ENCODE results near the gene BCL2L13.
"Not testable (repeated sequence)": the region's sequence is repeated elsewhere in the genome, so short reads cannot be mapped to it uniquely, and the experiment has no call there.

The BCL2L13 gene

GRCh38 chr22:17637490-17638181 is 921 bp upstream of the BCL2L13 start:
- no peak for DNase-seq

GRCh38 chr22:17638182-17638431 is 450 bp upstream of the BCL2L13 start:
- DNase-seq: no peak

DNA sequence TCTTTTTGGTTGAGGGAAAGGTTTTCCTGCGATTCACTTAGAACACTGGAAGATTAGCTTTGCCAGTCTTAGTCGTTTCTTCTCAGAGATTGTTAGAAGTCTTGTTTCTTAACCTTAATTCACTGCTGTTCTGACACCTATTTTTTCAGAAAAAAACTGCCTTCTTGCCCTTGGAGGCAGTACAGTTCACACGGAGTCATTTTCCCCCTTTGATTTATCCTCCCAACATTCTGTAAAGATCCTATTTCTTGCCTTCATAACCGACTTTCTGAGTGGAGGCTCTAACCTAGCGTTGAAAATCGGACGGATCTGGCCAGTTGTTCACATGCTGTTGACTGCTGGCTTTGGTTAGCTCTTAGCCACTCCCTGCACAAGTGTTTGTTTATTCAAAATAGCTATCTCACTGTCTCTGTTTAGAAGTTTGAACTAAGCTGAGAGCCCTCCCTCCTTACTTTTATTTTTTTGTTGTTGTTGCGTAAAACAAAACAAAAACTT is 737 bp downstream of the BCL2L13 start:
- no peak for DNase-seq

GRCh38 chr22:17641269-17641668 is 2.7 kb downstream of the BCL2L13 start:
- no peak for DNase-seq

DNA sequence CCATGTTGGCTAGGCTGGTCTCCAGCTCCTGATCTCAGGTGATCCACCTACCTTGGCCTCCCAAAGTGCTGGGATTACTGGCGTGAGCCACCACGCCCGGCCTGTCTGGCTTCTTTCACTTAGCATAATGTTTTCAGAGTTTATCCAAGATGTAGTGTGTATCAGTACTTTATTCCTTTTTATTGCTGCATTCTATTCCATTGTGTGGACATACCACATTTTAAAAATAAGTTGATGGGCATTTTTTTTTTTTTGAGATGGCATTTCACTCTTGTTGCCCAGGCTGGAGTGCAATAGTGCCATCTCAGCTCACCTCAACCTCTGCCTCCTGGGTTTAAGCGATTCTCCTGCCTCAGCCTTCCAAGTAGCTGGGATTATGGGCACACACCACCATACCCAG is 3.8 kb downstream of the BCL2L13 start:
- not testable (repeated sequence) for DNase-seq

DNA sequence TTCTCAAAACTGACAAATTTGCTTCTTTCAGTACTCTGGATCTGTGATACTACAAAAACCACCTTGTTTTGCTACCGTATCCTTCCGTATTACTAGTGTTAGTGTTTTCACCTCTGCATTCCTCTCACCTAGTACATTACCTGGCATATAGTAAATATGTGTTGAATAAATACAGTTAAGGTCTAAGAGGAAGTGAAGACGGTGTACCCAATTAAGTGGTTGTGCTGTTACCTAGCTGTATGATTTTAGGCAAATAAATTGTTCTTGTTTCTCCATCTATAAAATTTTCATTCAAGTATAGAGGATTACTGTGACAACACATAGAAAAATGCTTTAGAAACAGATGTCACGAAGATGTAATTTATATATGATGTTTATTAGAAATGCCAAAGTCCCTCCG is 8.9 kb downstream of the BCL2L13 start:
- no peak for DNase-seq

GRCh38 chr22:17647991-17648390 is 9.4 kb downstream of the BCL2L13 start:
- DNase-seq: no peak

DNA sequence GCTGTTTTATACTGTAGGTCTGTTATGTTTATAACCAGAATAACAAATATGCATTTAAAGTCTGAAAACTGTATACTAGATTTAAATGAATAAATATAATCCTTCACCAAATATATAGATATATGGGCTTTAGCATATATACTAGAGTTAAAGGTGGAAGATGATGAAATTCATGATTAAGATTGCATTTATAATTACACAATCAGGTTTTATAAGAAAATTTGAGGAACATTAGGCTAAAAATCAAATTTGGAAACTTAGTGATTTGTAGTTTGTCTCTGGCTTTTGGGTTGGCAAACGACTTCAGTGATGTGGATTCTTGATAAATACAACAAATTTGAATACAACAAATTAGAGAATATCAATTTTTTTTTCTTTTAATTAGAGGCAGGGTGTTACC is 10.0 kb downstream of the BCL2L13 start:
- DNase-seq: no peak

DNA sequence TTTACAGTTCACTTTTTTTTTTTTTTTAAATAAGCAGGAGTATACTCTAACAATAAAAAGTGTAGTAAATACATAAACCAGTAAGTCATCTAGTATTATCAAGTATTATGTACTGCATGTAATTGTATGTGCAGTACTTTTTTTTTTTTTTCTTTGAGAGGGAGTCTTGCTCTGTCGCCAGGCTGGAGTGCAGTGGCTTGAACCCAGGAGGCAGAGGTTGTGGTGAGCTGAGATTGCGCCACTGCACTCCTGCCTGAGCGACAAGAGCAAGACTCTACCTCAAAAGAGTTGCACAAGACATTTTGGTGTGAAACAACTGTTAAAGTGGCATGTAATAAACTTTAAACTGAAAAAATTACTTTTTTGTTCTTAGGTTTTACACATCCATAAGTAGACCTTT is 16.7 kb downstream of the BCL2L13 start:
- no peak for DNase-seq

- DNase-seq: no peak
Measured at GRCh38 chr22:17656870-17657395, 18.4 kb downstream of the BCL2L13 start.

DNA sequence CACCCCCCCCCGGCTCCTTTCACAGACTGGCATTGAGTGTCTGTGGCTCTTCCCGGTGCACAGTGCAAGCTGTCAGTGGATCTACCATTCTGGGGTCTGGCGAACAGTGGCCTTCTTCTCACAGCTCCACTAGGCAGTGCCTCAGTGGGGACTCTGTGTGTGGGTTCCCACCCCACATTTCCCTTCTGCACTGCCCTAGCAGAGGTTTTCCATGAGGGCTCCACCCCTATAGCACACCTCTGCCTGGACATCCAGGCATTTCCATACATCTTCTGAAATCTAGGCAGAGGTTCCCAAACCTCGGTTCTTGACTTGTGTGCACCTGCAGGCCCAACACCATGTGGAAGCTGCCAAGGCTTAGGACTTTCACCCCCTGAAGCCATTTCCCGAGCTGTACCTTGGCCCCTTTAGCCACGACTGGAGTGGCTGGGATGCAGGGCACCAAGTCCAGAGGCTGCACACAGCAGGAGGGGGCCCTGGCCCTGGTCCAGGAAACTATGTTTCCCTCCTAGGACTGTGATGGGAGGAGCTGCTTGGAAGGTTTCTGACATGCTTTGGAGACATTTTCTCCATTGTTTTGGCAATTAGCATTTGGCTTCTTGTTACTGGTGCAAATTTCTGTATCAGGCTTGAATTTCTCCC is 26.0 kb downstream of the BCL2L13 start:
- DNase-seq: no peak

DNA sequence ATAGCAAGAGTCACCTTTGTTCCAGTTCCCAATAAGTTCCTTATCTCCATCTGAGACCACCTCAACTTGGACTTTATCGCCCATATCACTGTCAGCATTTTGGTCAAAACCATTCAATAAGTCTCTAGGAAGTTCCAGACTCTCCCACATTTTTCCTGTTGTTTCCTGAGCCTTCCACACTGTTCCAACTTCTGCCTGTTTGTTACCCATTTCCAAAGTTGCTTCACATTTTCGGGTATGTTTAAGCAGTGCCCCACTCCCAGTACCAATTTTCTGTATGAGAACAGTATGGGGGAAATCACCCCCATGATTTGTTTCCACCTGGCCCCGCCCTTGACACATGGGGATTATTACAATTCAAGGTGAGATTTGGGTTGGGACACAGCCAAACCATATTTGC is 26.7 kb downstream of the BCL2L13 start:
- no peak for DNase-seq

DNA sequence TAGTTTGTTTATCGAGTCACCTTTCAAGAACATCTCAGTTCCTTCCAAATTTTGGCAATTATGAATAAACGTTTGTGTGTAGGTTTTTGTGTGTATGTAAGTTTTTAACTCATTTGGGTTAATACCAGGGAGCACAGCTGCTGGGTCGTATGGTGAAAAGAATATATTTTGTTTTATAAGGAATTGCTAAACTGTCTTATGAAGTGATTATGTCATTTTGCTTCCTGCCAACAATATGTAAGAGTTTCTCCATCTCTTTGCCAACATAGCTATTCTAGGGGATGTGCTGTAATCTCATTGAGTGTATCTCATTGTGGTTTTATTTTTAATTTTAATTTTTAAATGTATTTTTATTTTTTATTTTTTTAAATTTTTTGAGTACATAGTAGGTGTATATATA is 27.3 kb downstream of the BCL2L13 start:
- no peak for DNase-seq

DNA sequence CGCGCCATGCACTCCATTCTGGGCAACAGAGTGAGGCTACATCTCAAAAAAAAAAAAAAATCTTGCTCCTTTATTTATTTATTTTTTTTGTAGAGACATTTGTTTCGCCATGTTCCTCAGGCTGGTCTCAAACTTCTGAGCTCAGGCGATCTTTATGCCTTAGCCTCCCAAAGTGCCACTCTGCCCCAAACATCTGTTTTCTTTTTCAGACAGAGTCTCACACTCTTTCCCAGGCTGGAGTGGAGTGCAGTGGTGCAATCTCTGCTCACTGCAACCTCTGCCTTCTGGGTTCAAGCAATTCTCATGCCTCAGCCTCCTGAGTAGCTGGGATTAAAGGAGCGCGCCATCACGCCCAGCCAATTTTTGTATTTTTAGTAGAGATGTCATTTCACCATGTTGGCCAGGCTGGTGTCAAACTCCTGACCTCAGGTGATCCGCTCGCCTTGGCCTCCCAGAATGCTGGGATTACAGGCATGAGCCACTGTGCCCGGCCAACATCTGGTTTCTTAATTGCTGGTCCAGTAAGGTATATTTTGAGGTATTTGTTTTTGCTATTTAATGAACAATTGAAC is 33.0 kb downstream of the BCL2L13 start:
- not testable (repeated sequence) for DNase-seq

- DNase-seq: no peak
Measured at GRCh38 chr22:17672417-17672991, 33.9 kb downstream of the BCL2L13 start.

DNA sequence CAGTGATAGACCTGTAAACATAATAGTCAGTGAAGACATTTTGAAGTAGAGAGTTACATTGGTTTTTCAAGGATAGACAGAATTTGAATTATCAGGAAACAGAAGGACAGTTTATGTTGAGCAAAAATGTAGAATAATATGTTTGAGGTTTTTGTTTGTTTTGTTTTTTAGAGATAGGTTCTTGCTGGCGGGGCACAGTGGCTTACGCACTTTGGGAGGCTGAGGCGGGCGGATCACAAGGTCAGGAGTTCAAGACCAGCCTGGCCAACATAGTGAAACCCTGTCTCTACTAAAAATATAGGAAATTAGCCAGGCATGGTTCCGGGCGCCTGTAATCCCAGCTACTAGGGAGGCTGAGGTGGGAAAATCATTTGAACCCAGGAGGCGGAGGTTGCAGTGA is 35.6 kb downstream of the BCL2L13 start:
- DNase-seq: no peak

DNA sequence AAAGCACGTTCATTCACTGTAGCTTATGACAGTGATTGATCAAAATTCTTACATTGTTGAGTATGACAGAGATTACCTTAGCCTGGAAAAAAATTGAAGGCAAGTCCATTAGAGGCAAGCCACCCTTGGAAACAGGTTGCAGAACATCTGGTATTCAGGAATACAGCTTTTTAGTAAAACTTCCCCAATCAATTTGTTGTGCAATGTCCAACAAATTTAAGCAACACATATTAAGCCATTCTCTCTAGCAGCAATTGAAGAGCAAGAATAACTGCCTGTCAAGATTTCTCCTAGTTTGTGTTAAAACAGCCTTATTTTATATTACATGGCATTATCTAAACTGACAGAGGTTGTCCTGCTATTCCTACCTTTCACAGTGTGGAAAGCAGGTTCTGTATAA is 37.0 kb downstream of the BCL2L13 start:
- DNase-seq: no peak

DNA sequence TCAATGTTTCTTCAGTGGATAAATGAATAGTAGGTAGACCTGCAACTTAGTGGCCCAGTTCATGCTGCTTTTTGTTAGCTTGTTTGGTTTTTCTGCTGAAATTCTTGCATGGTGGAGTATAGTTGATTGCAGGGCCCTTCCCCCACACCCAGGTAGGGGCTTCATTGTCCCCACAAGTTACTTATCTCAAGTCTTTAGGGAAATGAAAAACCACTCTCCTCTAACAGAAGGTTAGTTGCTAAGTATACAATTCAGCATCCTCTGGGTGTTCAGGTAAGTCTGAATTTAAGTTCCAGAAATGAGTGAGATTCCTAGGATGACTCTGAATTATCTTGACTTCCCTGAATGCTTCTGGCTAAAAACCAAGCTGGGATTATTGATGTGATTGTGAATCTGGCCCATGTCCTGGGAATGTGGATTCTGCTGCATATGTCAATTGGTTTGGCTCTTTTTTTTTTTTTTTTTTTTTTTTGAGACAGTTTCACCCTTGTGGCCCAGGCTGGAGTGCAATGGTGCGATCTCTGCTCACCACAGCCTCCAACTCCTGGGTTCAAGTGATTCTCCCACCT is 40.3 kb downstream of the BCL2L13 start:
- no peak for DNase-seq

DNA sequence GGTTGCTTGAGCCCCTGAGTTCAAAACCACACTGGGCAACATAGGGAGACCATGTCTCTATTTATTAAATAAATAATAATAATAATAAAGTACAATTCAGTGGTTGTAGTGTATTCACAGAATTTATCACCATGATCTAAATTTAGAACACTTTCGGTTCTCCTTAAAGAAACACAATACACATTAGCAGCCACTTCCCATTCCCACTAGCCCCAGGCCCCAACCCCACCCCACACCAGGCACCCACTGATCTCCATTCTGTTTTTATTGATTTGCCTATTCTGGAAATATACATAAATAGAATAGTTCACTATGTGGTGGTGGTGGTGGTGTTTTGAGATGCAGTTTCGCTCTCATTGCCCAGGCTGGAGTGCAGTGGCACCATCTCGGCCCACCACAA is 45.7 kb downstream of the BCL2L13 start:
- DNase-seq: no peak

DNA sequence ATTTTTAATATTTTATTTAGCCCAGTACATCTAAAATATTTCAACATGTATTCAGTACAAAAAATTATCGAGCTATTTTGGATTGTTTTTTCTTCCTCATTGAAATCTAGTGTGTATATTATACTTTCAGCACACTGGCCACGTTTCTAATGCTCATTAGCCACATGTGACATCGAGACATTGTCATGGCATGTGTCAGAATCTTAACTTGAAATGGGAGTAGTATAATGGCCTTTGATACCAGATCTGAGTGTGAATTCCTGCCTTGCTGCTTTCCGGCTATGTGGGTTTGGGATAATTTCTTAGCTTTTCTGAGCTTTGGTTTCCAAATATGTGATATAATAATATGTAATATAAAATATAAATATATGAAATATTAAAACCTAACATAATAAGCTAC is 54.3 kb downstream of the BCL2L13 start:
- no peak for DNase-seq

DNA sequence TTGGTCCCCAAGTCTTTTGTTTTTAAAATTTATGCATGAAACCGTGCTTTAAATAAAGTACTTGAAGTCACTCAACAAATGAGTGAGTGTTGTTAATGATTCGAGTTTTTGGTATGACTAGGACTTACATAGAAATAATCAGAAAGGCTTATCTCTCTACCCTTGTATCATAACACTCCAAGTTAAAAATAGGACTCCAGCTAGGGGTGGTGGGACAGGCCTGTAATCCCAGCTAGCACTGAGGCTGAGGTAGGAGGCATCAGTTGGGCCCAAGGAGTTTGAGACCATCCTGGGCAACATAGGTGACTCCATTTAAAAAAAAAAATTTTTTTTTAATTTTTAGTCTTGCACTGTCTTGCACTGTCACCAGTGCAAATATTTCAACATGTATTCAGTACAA is 55.6 kb downstream of the BCL2L13 start:
- DNase-seq: no peak

DNA sequence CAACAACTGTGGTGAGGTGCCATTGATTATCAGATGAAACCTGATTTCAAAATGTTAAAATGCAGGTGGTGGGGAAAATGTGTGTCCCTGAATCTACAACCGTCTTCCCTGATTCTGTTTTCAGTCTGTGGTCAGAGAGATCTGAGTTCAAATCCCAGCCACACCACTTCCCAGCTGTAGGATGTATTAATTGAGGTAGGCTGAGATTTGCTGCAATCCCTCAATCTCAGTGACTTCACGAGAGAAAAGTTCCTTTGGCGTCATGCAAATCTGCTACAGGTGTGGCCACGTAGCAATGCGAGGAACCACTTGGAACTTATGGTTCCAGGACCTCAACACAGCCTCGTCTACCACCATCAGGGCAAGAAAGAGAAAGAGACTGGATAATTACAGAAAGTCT is 56.2 kb downstream of the BCL2L13 start:
- no peak for DNase-seq

- DNase-seq: no peak
Measured at GRCh38 chr22:17695986-17696385, 57.4 kb downstream of the BCL2L13 start.

GRCh38 chr22:17697196-17697595 is 58.6 kb downstream of the BCL2L13 start:
- DNase-seq: not testable (repeated sequence)
